ENCODE results near the gene MORN3. TPM values are rescaled to one million over a fixed set of nuclear protein-coding genes. Genes with fewer than 3 reads are reported as not detected.

The MORN3 gene
- total RNA-seq, 2 experiments from 2014 or later = 0.51 to 1.1 TPM

- DNase-seq = no peak
- POLR2A ChIA-PET = no interaction called here
- Mint-ChIP-seq H3K27me3 (no peaks in the 10 kb centered on the region), H3K27ac (no peak overlapping the region), H3K4me1 (ENCODE audit: low read depth) (no peaks in the 10 kb centered on the region), H3K36me3 (ENCODE audit: low read depth) (no peaks in the 10 kb centered on the region), H3K4me3 (no peak overlapping the region), H3K9me3 (no peaks in the 10 kb centered on the region)
- intact Hi-C loops (cut with micrococcal nuclease) = no loop called here
- CTCF ChIA-PET = no interaction called here
- ATAC-seq = no peak
- no peak for TF ChIP-seq CTCF (IDR thresholded peaks at IDR 0.05)
These were observed 61.2 kb downstream of the MORN3 start for GRCh38 chr12:121608301-121608700.

- Mint-ChIP-seq H3K36me3 (ENCODE audit: low read depth) (no peaks in the 10 kb centered on the region), H3K27ac (no peak overlapping the region), H3K27me3 (no peaks in the 10 kb centered on the region), H3K9me3 (no peaks in the 10 kb centered on the region), H3K4me1 (ENCODE audit: low read depth) (no peaks in the 10 kb centered on the region), H3K4me3 (no peak overlapping the region)
- ChIA-PET CTCF (interaction anchor here (0.7 kb wide), 1 partner anchor 15 kb away, joined by 3 read pairs; no protein-coding TSS in a partner anchor), POLR2A (no interaction called here)
- DNase-seq (no peak), ATAC-seq (no peak)
- intact Hi-C loops (cut with micrococcal nuclease) = no loop called here
- TF ChIP-seq CTCF (IDR thresholded peaks at IDR 0.05) = no peak
These were observed 65.9 kb downstream of the MORN3 start for GRCh38 chr12:121603581-121603980.

- H3K36me3 Mint-ChIP-seq (ENCODE audit: low read depth) = no peaks in the 10 kb centered on the region
- DNase-seq (no peak), ATAC-seq (no peak)
- no peaks in the 10 kb centered on the region for H3K4me1 Mint-ChIP-seq (ENCODE audit: low read depth)
- ChIA-PET CTCF (interaction anchor here (1.0 to 1.5 kb wide), 2 partner anchors 23 to 122 kb away, joined by 3 to 5 read pairs; no protein-coding TSS in a partner anchor), POLR2A (no interaction called here)
- H3K27ac Mint-ChIP-seq = no peak overlapping the region
- TF ChIP-seq CTCF (IDR thresholded peaks at IDR 0.05) = no peak
- intact Hi-C loops (cut with micrococcal nuclease) = no loop called here
- no peaks in the 10 kb centered on the region for H3K27me3 Mint-ChIP-seq
- H3K9me3 Mint-ChIP-seq = no peaks in the 10 kb centered on the region
- no peak overlapping the region for H3K4me3 Mint-ChIP-seq
These were observed 66.7 kb downstream of the MORN3 start for GRCh38 chr12:121602766-121603165.

GRCh38 chr12:121600702-121601336 lies 68.6 kb downstream of the MORN3 start:
- Mint-ChIP-seq H3K27ac (no peak overlapping the region), H3K4me1 (ENCODE audit: low read depth) (no peaks in the 10 kb centered on the region)

More at GRCh38 chr12:121600702-121601336, 68.6 kb downstream of the MORN3 start:
- H3K4me3 Mint-ChIP-seq = no peak overlapping the region
- no peaks in the 10 kb centered on the region for H3K27me3 Mint-ChIP-seq
- no peaks in the 10 kb centered on the region for H3K36me3 Mint-ChIP-seq (ENCODE audit: low read depth)
- intact Hi-C loops (cut with micrococcal nuclease) = no loop called here
- no peaks in the 10 kb centered on the region for H3K9me3 Mint-ChIP-seq
- no peak for DNase-seq
- ATAC-seq = no peak
- TF ChIP-seq CTCF (IDR thresholded peaks at IDR 0.05) = no peak
- ChIA-PET POLR2A (interaction anchor here (1.2 kb wide), 1 partner anchor 19 kb away, joined by 4 read pairs; no protein-coding TSS in a partner anchor), CTCF (interaction anchor here (1.3 to 2.3 kb wide), 3 partner anchors 48 to 101 kb away, joined by 4 to 6 read pairs (median 6); no protein-coding TSS in a partner anchor)

Other genes starting within 250 kb of the MORN3 start
- gene KDM2B, start 88.6 kb downstream of the MORN3 start, total RNA-seq = 10 to 100 TPM; 61.0 to 61.7 TPM
- 10 to 100 TPM; 37.0 to 38.1 TPM for gene ORAI1, start 43.1 kb downstream of the MORN3 start, total RNA-seq
- gene TMEM120B, start 43.1 kb upstream of the MORN3 start, total RNA-seq = 10 to 100 TPM; 11.7 to 12.7 TPM
- gene RHOF, start 124.0 kb upstream of the MORN3 start, total RNA-seq = 100 to 1,000 TPM; 108 to 116 TPM
- gene SETD1B, start 134.4 kb upstream of the MORN3 start, total RNA-seq = 10 to 100 TPM; 13.3 TPM
- gene HPD, start 189.2 kb upstream of the MORN3 start, total RNA-seq = not detected
- 10 to 100 TPM; 48.6 to 50.7 TPM for gene PSMD9, start 219.1 kb upstream of the MORN3 start, total RNA-seq
- 1 to 10 TPM; 2.0 to 2.9 TPM for gene CFAP251, start 248.9 kb upstream of the MORN3 start, total RNA-seq

Data from activated CD8-positive, alpha-beta T cell treated with anti-CD3 and anti-CD28 coated beads for 36 hours (primary cell).